ENCODE data around the gene FAM210A. TPM values are rescaled to one million over a fixed set of nuclear protein-coding genes. Genes with fewer than 3 reads are reported as not detected.

Gene FAM210A
- total RNA-seq, 2 donors from 2014 or later, result 8.7 to 27.7 TPM

- Histone ChIP-seq H3K27me3 (replicated peaks; ENCODE audit: insufficient read depth) (no peaks in the 10 kb centered on the region), H3K4me3 (no peak overlapping the region), H3K4me1 (ENCODE audit: control insufficient read depth in 1 of 2, low read depth in 2 of 2) (peaks cover 0 to 5% of the 10 kb centered on the region in 2 donors), H3K36me3 (peaks cover 6% of the 10 kb centered on the region), H3K9me3 (no peaks in the 10 kb centered on the region), H3K27ac (no peak overlapping the region)
- DNase-seq (ENCODE audit: low spot score) (no peak), ATAC-seq (ENCODE audit: insufficient number of reproducible peaks, low FRiP score, low read depth) (no peak)
- no peak for TF ChIP-seq CTCF (IDR thresholded peaks at IDR 0.05)
Observed at GRCh38 chr18:13621886-13622619, 104.3 kb downstream of the FAM210A start.

- Histone ChIP-seq H3K9me3 (no peaks in the 10 kb centered on the region), H3K4me1 (ENCODE audit: control insufficient read depth in 1 of 2, low read depth in 2 of 2) (peaks cover 0 to 5% of the 10 kb centered on the region in 2 donors), H3K27ac (no peak overlapping the region), H3K27me3 (replicated peaks; ENCODE audit: insufficient read depth) (no peaks in the 10 kb centered on the region), H3K4me3 (no peak overlapping the region), H3K36me3 (peaks cover 6% of the 10 kb centered on the region)
- no peak for TF ChIP-seq CTCF (IDR thresholded peaks at IDR 0.05)
- ATAC-seq (ENCODE audit: insufficient number of reproducible peaks, low FRiP score, low read depth) (no peak), DNase-seq (ENCODE audit: low spot score) (no peak)
Observed at GRCh38 chr18:13621446-13621849, 104.9 kb downstream of the FAM210A start.

- Histone ChIP-seq H3K9me3 (no peaks in the 10 kb centered on the region), H3K4me1 (ENCODE audit: control insufficient read depth in 1 of 2, low read depth in 2 of 2) (peaks cover 0 to 5% of the 10 kb centered on the region in 2 donors)
Observed at GRCh38 chr18:13620818-13621445, 105.4 kb downstream of the FAM210A start.

GRCh38 chr18:13620206-13620672 lies 106.1 kb downstream of the FAM210A start:
- no peak for TF ChIP-seq CTCF (IDR thresholded peaks at IDR 0.05)
- no peaks in the 10 kb centered on the region for H3K9me3 ChIP-seq
- no peak for DNase-seq (ENCODE audit: low spot score)
- H3K27me3 ChIP-seq (replicated peaks; ENCODE audit: insufficient read depth), result no peaks in the 10 kb centered on the region
- H3K36me3 ChIP-seq, result peaks cover 6% of the 10 kb centered on the region
- no peak overlapping the region for H3K4me3 ChIP-seq
- H3K4me1 ChIP-seq (ENCODE audit: control insufficient read depth in 1 of 2, low read depth in 2 of 2), result peaks cover 0 to 10% of the 10 kb centered on the region in 2 donors
- no peak overlapping the region for H3K27ac ChIP-seq
- no peak for ATAC-seq (ENCODE audit: insufficient number of reproducible peaks, low FRiP score, low read depth)

More at GRCh38 chr18:13620818-13621445, 105.4 kb downstream of the FAM210A start:
- Histone ChIP-seq H3K27me3 (replicated peaks; ENCODE audit: insufficient read depth) (no peaks in the 10 kb centered on the region), H3K27ac (no peak overlapping the region), H3K4me3 (no peak overlapping the region), H3K36me3 (peaks cover 6% of the 10 kb centered on the region)
- DNase-seq (ENCODE audit: low spot score), result no peak
- no peak for TF ChIP-seq CTCF (IDR thresholded peaks at IDR 0.05)
- no peak for ATAC-seq (ENCODE audit: insufficient number of reproducible peaks, low FRiP score, low read depth)

- DNase-seq (ENCODE audit: low spot score) (no peak), ATAC-seq (ENCODE audit: insufficient number of reproducible peaks, low FRiP score, low read depth) (no peak)
- H3K27me3 ChIP-seq (replicated peaks; ENCODE audit: insufficient read depth), result no peaks in the 10 kb centered on the region
- no peaks in the 10 kb centered on the region for H3K9me3 ChIP-seq
- peaks cover 4 to 15% of the 10 kb centered on the region in 2 donors for H3K4me1 ChIP-seq (ENCODE audit: control insufficient read depth in 1 of 2, low read depth in 2 of 2)
- peaks cover 6% of the 10 kb centered on the region for H3K36me3 ChIP-seq
- no peak for TF ChIP-seq CTCF (IDR thresholded peaks at IDR 0.05)
- no peak overlapping the region for H3K4me3 ChIP-seq
- H3K27ac ChIP-seq, result no peak overlapping the region
Observed at GRCh38 chr18:13619505-13620205, 106.7 kb downstream of the FAM210A start.

Data from thoracic aorta (tissue), 2 donors.